HepG2 (cell line): ENCODE data around the gene VWA1. TPM values are rescaled to one million over a fixed set of nuclear protein-coding genes. Genes with fewer than 3 reads are reported as not detected.
A peak's percentile ranks its signal among the peaks of the same experiment; 100 is the strongest.

Experiments
- CCAR2 ChIP-seq: fragments of 200-400 bp; formaldehyde crosslinking; optimal IDR thresholded peaks from 2 replicates; pipeline ENCODE3; 2018; ENCODE audit warnings: low read depth, mild to moderate bottlenecking, low read length, moderate library complexity
- HHEX ChIP-seq: IDR thresholded peaks from 2 replicates; pipeline ENCODE4 v1.6.1; 2016; ENCODE audit warnings: control low read depth
- HNRNPH1 ChIP-seq: fragments of 200-400 bp; formaldehyde crosslinking; optimal IDR thresholded peaks from 2 replicates; pipeline ENCODE3; 2017; ENCODE audit warnings: mild to moderate bottlenecking, low read depth, low read length
- IRF2 ChIP-seq: IDR thresholded peaks from 2 replicates; pipeline ENCODE4 v1.6.1; 2018; ENCODE audit warnings: missing genetic modification reagents, missing compliant biosample characterization
- KAT7 ChIP-seq: IDR thresholded peaks from 2 replicates; pipeline ENCODE4 v1.6.1; 2018; ENCODE audit warnings: borderline replicate concordance, missing compliant biosample characterization
- NBN ChIP-seq: fragments of 450-650 bp; conservative IDR thresholded peaks from 2 replicates; pipeline ENCODE4 v1.6.1; 2017
- NFIB ChIP-seq: sonication (generic); formaldehyde crosslinking; IDR thresholded peaks from 2 replicates; pipeline ENCODE4 v1.9.0; 2021; ENCODE audit warnings: missing genetic modification reagents, mild to moderate bottlenecking, borderline replicate concordance
- NR2F1 ChIP-seq, 2 experiments: fragments of 450-650 bp in 1 of 2; formaldehyde crosslinking in 1 of 2; IDR thresholded peaks; 2 replicates each; pipeline versions ENCODE4 v1.5.0 to v1.6.1; 2016 to 2020; ENCODE audit warnings: mild to moderate bottlenecking in 1 of 2, missing compliant biosample characterization in 1 of 2, missing genetic modification reagents in 1 of 2, moderate library complexity in 1 of 2
- NR2F6 ChIP-seq, 2 experiments: IDR thresholded peaks; 2 replicates each; pipeline ENCODE4 v1.6.1; 2016; ENCODE audit warnings: antibody characterized with exemption in 1 of 2, mild to moderate bottlenecking in 1 of 2
- POLR2AphosphoS5 ChIP-seq: IDR thresholded peaks from 2 replicates; pipeline ENCODE4 v1.6.1; 2012; ENCODE audit warnings: low read depth, low read length
- RBM22 ChIP-seq: fragments of 200-400 bp; formaldehyde crosslinking; optimal IDR thresholded peaks from 2 replicates; pipeline ENCODE3; 2017; ENCODE audit warnings: mild to moderate bottlenecking, low read length, moderate library complexity
- SP140L ChIP-seq: sonication (generic); formaldehyde crosslinking; IDR thresholded peaks from 2 replicates; pipeline ENCODE4 v1.4.0; 2020; ENCODE audit warnings: missing genetic modification reagents, borderline replicate concordance
- SRSF1 ChIP-seq: fragments of 200-400 bp; formaldehyde crosslinking; optimal IDR thresholded peaks from 2 replicates; pipeline ENCODE3; 2017; ENCODE audit warnings: mild to moderate bottlenecking, low read depth, low read length, moderate library complexity
- SUZ12 ChIP-seq: fragments of 150-350 bp; IDR thresholded peaks from 2 replicates; pipeline ENCODE4 v1.6.1; 2014; ENCODE audit warnings: low read depth, low read length
- SYNCRIP ChIP-seq: fragments of 200-400 bp; formaldehyde crosslinking; IDR thresholded peaks from 2 replicates; pipeline ENCODE4 v1.6.1; 2018; ENCODE audit warnings: mild to moderate bottlenecking, low read depth, low read length; ENCODE audit not compliant: insufficient read depth
- TEAD2 ChIP-seq: sonication (generic); formaldehyde crosslinking; IDR thresholded peaks from 2 replicates; pipeline ENCODE4 v1.9.0; 2021; ENCODE audit warnings: missing genetic modification reagents
- ZBTB21 ChIP-seq: sonication (generic); formaldehyde crosslinking; IDR thresholded peaks from 2 replicates; pipeline ENCODE4 v1.4.0; 2020; ENCODE audit warnings: missing genetic modification reagents
- ZBTB38 ChIP-seq: sonication (generic); formaldehyde crosslinking; IDR thresholded peaks from 2 replicates; pipeline ENCODE4 v1.5.1; 2020; ENCODE audit warnings: mild to moderate bottlenecking, missing genetic modification reagents
- ZBTB7A ChIP-seq: sonication (generic); formaldehyde crosslinking; IDR thresholded peaks from 2 replicates; pipeline ENCODE4 v1.8.0; 2022; ENCODE audit warnings: mild to moderate bottlenecking, missing genetic modification reagents
- ZC3H4 ChIP-seq: sonication (generic); formaldehyde crosslinking; IDR thresholded peaks from 2 replicates; pipeline ENCODE4 v1.4.0; 2020; ENCODE audit warnings: missing genetic modification reagents, borderline replicate concordance
- ZNF468 ChIP-seq: sonication (generic); formaldehyde crosslinking; IDR thresholded peaks from 2 replicates; pipeline ENCODE4 v1.8.0; 2022; ENCODE audit warnings: mild to moderate bottlenecking, moderate library complexity, missing genetic modification reagents
- ZNF781 ChIP-seq: sonication (generic); formaldehyde crosslinking; IDR thresholded peaks from 2 replicates; pipeline ENCODE4 v1.5.1; 2020; ENCODE audit warnings: borderline replicate concordance, mild to moderate bottlenecking, missing genetic modification reagents; ENCODE audit errors: not compliant biosample characterization
- ZXDC ChIP-seq: sonication (generic); formaldehyde crosslinking; IDR thresholded peaks from 2 replicates; pipeline ENCODE4 v1.5.0; 2020; ENCODE audit warnings: mild to moderate bottlenecking, missing genetic modification reagents
- polyA plus RNA-seq, 8 experiments: library from polyadenylated mRNA; depleted of rRNA in 3 of 8; stranded (reverse) in 7 of 8; unstranded in 1 of 8; fragments of >200 nt; fragmentation: Illumina TruSeq in 4 of 8; extraction: Trizol in 4 of 8; gene quantifications; 2 replicates each; pipeline versions ENCODE4 v1.2.1 to v1.2.3, GENCODE V29; 2011 to 2016; ENCODE audit warnings: low read depth in 4 of 8, missing spikeins in 1 of 8, mixed read lengths in 1 of 8; ENCODE audit not compliant: insufficient read depth in 1 of 8
- total RNA-seq, 5 experiments: library from RNA; depleted of rRNA; stranded (reverse); fragments of >200 nt; fragmentation: Illumina TruSeq; extraction: Trizol; gene quantifications; 2 replicates each; pipeline ENCODE4 v1.2.3, GENCODE V29; 2016; ENCODE audit warnings: low read depth in 1 of 5
- TF ChIP-seq, protein P1 (sequence below): sonication (generic); formaldehyde crosslinking; IDR thresholded peaks from 2 replicates; pipeline ENCODE4 v1.5.0; 2020; ENCODE audit warnings: mild to moderate bottlenecking, missing genetic modification reagents
- TF ChIP-seq, protein P2 (sequence below): sonication (generic); formaldehyde crosslinking; IDR thresholded peaks from 2 replicates; pipeline ENCODE4 v1.8.1; 2023; ENCODE audit warnings: missing genetic modification reagents, inconsistent platforms, borderline replicate concordance

Gene VWA1
- total and polyA plus RNA-seq, 2 of the 13 experiments (the other 11 are each of a cell fraction or from before 2014, with no cell fraction given): 40.9 to 57.5 TPM

GRCh38 chr1:1430992-1431844 is 4.3 kb upstream of the VWA1 start (continued):
- no peak for TF ChIP-seq NFIB (CRISPR knock-in tag)
- TF ChIP-seq, protein P1, sequence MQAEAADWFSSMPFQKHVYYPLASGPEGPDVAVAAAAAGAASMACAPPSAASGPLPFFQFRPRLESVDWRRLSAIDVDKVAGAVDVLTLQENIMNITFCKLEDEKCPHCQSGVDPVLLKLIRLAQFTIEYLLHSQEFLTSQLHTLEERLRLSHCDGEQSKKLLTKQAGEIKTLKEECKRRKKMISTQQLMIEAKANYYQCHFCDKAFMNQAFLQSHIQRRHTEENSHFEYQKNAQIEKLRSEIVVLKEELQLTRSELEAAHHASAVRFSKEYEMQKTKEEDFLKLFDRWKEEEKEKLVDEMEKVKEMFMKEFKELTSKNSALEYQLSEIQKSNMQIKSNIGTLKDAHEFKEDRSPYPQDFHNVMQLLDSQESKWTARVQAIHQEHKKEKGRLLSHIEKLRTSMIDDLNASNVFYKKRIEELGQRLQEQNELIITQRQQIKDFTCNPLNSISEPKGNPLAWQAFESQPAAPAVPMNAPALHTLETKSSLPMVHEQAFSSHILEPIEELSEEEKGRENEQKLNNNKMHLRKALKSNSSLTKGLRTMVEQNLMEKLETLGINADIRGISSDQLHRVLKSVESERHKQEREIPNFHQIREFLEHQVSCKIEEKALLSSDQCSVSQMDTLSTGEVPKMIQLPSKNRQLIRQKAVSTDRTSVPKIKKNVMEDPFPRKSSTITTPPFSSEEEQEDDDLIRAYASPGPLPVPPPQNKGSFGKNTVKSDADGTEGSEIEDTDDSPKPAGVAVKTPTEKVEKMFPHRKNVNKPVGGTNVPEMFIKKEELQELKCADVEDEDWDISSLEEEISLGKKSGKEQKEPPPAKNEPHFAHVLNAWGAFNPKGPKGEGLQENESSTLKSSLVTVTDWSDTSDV (CRISPR knock-in tag): no peak
- TF ChIP-seq NR2F6 (IDR thresholded peaks at IDR 0.05): no peak
- TF ChIP-seq NR2F6 (CRISPR knock-in tag; IDR thresholded peaks at IDR 0.05): no peak
- no peak for TF ChIP-seq HNRNPH1
- TF ChIP-seq, protein P2, sequence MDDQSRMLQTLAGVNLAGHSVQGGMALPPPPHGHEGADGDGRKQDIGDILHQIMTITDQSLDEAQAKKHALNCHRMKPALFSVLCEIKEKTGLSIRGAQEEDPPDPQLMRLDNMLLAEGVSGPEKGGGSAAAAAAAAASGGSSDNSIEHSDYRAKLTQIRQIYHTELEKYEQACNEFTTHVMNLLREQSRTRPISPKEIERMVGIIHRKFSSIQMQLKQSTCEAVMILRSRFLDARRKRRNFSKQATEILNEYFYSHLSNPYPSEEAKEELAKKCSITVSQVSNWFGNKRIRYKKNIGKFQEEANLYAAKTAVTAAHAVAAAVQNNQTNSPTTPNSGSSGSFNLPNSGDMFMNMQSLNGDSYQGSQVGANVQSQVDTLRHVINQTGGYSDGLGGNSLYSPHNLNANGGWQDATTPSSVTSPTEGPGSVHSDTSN (CRISPR knock-in tag): no peak
- peak; percentile 73 for TF ChIP-seq RBM22
- no peak for TF ChIP-seq ZNF468 (CRISPR knock-in tag)
- TF ChIP-seq SUZ12: no peak
- no peak for TF ChIP-seq HHEX
- TF ChIP-seq SP140L: no peak
- TF ChIP-seq SRSF1: no peak
- TF ChIP-seq ZC3H4 (CRISPR knock-in tag): 0 out of 2 replicates have a peak, but pooled peaks have one; percentile 4
- TF ChIP-seq ZBTB7A (CRISPR knock-in tag): no peak
- peak; percentile 10; the same call in 1 of the 2 replicates for TF ChIP-seq POLR2AphosphoS5
- no peak for TF ChIP-seq NR2F1 (CRISPR knock-in tag; IDR thresholded peaks at IDR 0.05)
- TF ChIP-seq TEAD2 (CRISPR knock-in tag): no peak
- TF ChIP-seq IRF2 (CRISPR knock-in tag): peak; percentile 1; the same call in 1 of the 2 replicates
- no peak for TF ChIP-seq SYNCRIP
- peak; percentile 22 for TF ChIP-seq ZNF781 (CRISPR knock-in tag)
- TF ChIP-seq NBN: no peak
- no peak for TF ChIP-seq ZBTB38
- peak; percentile 0; the same call in 1 of the 2 replicates for TF ChIP-seq KAT7 (CRISPR knock-in tag)
- no peak for TF ChIP-seq ZBTB21
- no peak for TF ChIP-seq CCAR2
- TF ChIP-seq ZXDC (CRISPR knock-in tag): no peak
